ENCODE data around the gene OLFM4. TPM values are rescaled to one million over a fixed set of nuclear protein-coding genes. Genes with fewer than 3 reads are reported as not detected.

OLFM4 gene
- total and polyA plus RNA-seq, 2 of the 8 experiments (the other 6 are each of a cell fraction or from before 2014, with no cell fraction given): not detected

DNA sequence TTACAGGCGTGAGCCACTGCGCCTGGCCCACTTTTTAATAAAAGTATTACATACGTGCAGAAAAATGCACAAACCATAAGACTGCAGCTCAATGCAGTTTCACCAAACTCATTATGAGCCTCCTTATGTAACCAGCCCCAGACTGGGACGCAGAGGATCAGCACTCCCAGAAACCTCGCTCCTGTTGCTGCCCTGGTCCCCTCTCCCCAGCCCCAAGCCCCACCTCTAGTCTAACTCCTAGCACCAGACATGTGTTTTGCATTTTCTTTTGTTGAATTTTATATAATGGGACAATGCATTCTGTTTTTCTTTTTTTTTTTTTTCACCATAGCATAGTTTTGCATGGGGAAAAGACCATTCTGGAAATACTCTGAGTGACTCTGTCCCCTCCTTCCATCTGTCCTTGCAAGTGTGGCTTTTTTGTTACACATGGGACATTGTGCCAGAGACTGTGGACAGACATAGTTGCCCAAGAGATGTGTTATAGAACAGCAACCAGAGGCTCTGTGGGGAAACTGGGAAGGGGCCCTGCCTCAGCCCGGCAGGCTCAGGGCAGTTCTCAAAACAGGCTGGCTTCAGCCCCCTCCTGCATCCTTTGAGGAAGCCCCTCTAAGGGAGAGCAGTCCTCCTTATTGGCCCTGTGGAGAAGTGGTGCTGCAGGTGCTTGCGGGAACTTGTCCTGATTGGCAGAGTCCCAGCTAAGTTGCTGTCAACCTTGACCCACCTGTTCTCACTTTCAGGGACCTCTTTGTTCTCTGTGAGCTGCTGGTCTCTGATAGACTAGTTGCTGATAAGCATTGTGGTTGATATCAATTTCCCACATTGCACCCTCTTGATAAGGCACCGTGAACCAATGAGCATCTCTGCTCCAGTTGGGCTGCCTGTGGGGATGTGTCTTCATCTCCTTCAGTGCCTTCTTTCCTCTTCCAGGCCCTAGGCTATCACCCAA lies 13.8 kb upstream of the OLFM4 start:
- Histone ChIP-seq H2BK120ac (replicated peaks; ENCODE audit: low read depth, low read length) (no peak overlapping the region), H2AFZ (ENCODE audit: low read length) (no peak overlapping the region), H3K56ac (replicated peaks; ENCODE audit: insufficient read length, low read depth, low read length) (no peak overlapping the region), H4K20me1 (replicated peaks in 1 of 2; ENCODE audit: control insufficient read depth in 1 of 2, insufficient read depth in 2 of 2, low read length in 2 of 2) (no peaks in the 10 kb centered on the region), H3K36me3 (ENCODE audit: control insufficient read depth in 2 of 4, insufficient read depth in 4 of 4, low read length in 3 of 4) (no peaks in the 10 kb centered on the region), H3K9me3 (ENCODE audit: insufficient read depth in 2 of 2, low read depth in 1 of 2, low read length in 1 of 2) (no peaks in the 10 kb centered on the region), H4K5ac (ENCODE audit: insufficient read length, low read depth, low read length) (no peak overlapping the region), H3K18ac (ENCODE audit: extremely low read depth, low read length) (no peak overlapping the region), H2AK5ac (ENCODE audit: low read depth, low read length) (no peak overlapping the region), H3K14ac (ENCODE audit: insufficient read length) (no peak overlapping the region), H2BK15ac (ENCODE audit: low read length) (no peak overlapping the region), H3K27me3 (replicated peaks in 1 of 4; ENCODE audit: control insufficient read depth in 3 of 4, extremely low read depth in 1 of 4, insufficient read depth in 3 of 4, low read length in 3 of 4) (no peaks in the 10 kb centered on the region), H3K9ac (replicated peaks in 1 of 4; ENCODE audit: extremely low read depth in 1 of 4, low read depth in 3 of 4, low read length in 3 of 4) (no peak overlapping the region), H3K4ac (replicated peaks; ENCODE audit: insufficient read length, low read depth, low read length) (no peak overlapping the region), H3K4me2 (ENCODE audit: insufficient read depth in 1 of 2, low read depth in 2 of 2, low read length in 2 of 2) (no peak overlapping the region), H3K23me2 (ENCODE audit: low read depth, low read length) (no peaks in the 10 kb centered on the region), H2BK20ac (ENCODE audit: low read length) (no peak overlapping the region), H3K79me2 (ENCODE audit: control insufficient read depth in 1 of 2, insufficient read depth in 2 of 2, low read length in 2 of 2) (no peaks in the 10 kb centered on the region), H3K27ac (ENCODE audit: low read depth, low read length) (no peak overlapping the region), H3K4me1 (replicated peaks in 1 of 4; ENCODE audit: control insufficient read depth in 3 of 4, insufficient read depth in 4 of 4, low read length in 3 of 4) (no peaks in the 10 kb centered on the region), H2BK5ac (ENCODE audit: low read depth, low read length) (no peak overlapping the region), H3K79me1 (ENCODE audit: low read depth, low read length) (no peaks in the 10 kb centered on the region), H4K8ac (ENCODE audit: extremely low read depth, insufficient read depth, low read length) (no peak overlapping the region), H4K91ac (replicated peaks; ENCODE audit: insufficient read length, low read length) (no peak overlapping the region), H3K4me3 (ENCODE audit: extremely low read depth in 1 of 4, insufficient read depth in 2 of 4, low read depth in 3 of 4, low read length in 4 of 4) (no peak overlapping the region), H3K23ac (ENCODE audit: insufficient read length) (no peak overlapping the region), H2BK12ac (ENCODE audit: low read depth, low read length) (no peak overlapping the region)
- FAIRE-seq: no peak
- 89% methylated on average over 8 of the region's 8 CpGs; no CpG with 5 or more reads in 1 of the 2 experiments for WGBS, 2 experiments (ENCODE audit: extremely low coverage in 1 of 2, insufficient coverage in 1 of 2, insufficient read length in 1 of 2, insufficient replicate concordance in 2 of 2, low coverage in 1 of 2, low lambda C conversion rate in 2 of 2, missing lambda C conversion rate in 1 of 2)
- no peak for DNase-seq (ENCODE audit: low read depth in 1 of 2, low spot score in 2 of 2)
- ChIA-PET POLR2A (ENCODE audit: partially characterized antibody) (no interaction called here), CTCF (ENCODE audit: partially characterized antibody) (interaction anchor here (0.6 to 4.3 kb wide), 4 partner anchors 8 to 270 kb away, joined by 3 to 18 read pairs (median 4); no protein-coding TSS in a partner anchor)
- TF ChIP-seq PHF8 (conservative IDR thresholded peaks at IDR 0.05; ENCODE audit: low read depth, low read length): no peak
- no peak for TF ChIP-seq BACH1 (IDR thresholded peaks at IDR 0.05; ENCODE audit: low read length)
- TF ChIP-seq EGR1 (IDR thresholded peaks at IDR 0.05; ENCODE audit: borderline replicate concordance, low read depth, low read length): no peak
- no peak for TF ChIP-seq POLR2A (IDR thresholded peaks at IDR 0.05; ENCODE audit: control extremely low read depth in 1 of 2, low read depth in 2 of 2, low read length in 2 of 2)
- TF ChIP-seq GTF2F1 (IDR thresholded peaks at IDR 0.05; ENCODE audit: borderline replicate concordance, low read depth, low read length): no peak
- TF ChIP-seq EZH2 (IDR thresholded peaks at IDR 0.05; ENCODE audit: low read depth, low read length, severe bottlenecking): no peak
- TF ChIP-seq TBP (IDR thresholded peaks at IDR 0.05; ENCODE audit: low read depth, low read length): no peak
- no peak for TF ChIP-seq FOSL1 (IDR thresholded peaks at IDR 0.05; ENCODE audit: insufficient read depth, low read depth, low read length)
- no peak for TF ChIP-seq ASH2L (IDR thresholded peaks at IDR 0.05; ENCODE audit: low read length)
- no peak for TF ChIP-seq NRF1 (IDR thresholded peaks at IDR 0.05; ENCODE audit: low read depth, low read length)
- TF ChIP-seq HDAC6 (IDR thresholded peaks at IDR 0.05; ENCODE audit: low read depth, low read length): no peak
- no peak for TF ChIP-seq RNF2 (IDR thresholded peaks at IDR 0.05; ENCODE audit: borderline replicate concordance, low read depth, low read length, missing control alignments, poor library complexity, severe bottlenecking)
- no peak for TF ChIP-seq SRF (IDR thresholded peaks at IDR 0.05; ENCODE audit: low read depth, low read length)
